HG02588 (cell line): ENCODE measurements around the gene SERPINE1.
"Not testable (repeated sequence)": the region's sequence is repeated elsewhere in the genome, so short reads cannot be mapped to it uniquely, and the experiment has no call there.

Source experiments
- ATAC-seq: cut with Tn5 transposase; IDR thresholded peaks from one replicate; pipeline ENCODE4 v1.9.1; 2021; ENCODE audit warnings: mild to moderate bottlenecking, moderate library complexity; ENCODE audit not compliant: unreplicated experiment

The SERPINE1 gene

DNA sequence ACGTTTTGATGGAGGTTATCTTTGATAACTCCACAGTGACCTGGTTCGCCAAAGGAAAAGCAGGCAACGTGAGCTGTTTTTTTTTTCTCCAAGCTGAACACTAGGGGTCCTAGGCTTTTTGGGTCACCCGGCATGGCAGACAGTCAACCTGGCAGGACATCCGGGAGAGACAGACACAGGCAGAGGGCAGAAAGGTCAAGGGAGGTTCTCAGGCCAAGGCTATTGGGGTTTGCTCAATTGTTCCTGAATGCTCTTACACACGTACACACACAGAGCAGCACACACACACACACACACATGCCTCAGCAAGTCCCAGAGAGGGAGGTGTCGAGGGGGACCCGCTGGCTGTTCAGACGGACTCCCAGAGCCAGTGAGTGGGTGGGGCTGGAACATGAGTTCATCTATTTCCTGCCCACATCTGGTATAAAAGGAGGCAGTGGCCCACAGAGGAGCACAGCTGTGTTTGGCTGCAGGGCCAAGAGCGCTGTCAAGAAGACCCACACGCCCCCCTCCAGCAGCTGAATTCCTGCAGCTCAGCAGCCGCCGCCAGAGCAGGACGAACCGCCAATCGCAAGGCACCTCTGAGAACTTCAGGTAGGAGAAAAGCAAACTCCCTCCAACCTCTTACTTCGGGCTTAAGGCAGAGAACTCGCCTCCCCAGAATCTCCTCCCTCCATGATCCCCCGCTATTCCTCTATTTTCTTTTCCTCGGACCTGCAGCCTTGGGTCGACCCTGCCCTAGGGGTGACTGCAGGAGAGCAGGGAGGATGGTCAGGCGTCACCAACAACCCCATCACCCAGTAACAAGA lies at the start of gene SERPINE1:
Gene SERPINE1 (plus strand): TSS at position 454 of the 809 bp plus-strand sequence. CDS start 1,290 bp downstream, outside the sequence.
- peak; percentile 49 for ATAC-seq

DNA sequence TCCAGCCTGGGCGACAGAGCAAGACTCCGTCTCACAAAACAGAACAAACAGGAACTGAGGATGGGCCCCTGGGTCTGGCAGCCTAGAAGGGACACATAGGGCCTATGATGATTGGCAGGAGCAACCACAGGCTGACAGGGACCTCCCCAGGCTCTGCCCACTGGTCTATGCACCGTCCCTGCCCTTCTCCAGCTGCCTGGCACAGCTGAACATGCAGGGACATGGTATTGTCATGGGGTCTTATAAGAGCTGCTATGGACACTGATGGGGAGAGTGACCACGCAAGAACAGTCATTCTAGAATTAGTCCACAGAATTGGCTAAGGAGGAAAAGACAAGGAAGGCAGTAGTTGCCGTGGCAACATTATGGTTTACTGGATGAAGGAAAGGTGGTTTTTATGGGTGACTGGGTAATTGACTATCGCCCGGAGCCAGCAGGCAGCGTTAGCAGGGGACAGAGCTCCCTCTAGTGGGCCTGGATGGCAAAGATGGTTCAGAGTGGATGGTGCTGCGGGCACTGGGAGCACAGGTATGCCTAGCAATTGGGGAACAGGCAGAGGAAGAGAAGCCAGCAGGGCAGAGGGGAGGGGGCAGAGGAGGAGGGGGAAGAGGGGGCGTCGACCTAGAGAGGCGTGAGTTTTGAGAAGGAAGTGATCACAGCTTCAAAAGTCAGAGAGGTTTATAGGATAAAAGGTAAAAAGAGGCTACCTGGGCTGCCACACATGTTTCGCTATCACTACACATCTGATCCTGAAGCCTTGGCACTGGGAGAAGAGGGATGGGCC lies 49.4 kb upstream of the SERPINE1 start:
- peak; percentile 80 for ATAC-seq

DNA sequence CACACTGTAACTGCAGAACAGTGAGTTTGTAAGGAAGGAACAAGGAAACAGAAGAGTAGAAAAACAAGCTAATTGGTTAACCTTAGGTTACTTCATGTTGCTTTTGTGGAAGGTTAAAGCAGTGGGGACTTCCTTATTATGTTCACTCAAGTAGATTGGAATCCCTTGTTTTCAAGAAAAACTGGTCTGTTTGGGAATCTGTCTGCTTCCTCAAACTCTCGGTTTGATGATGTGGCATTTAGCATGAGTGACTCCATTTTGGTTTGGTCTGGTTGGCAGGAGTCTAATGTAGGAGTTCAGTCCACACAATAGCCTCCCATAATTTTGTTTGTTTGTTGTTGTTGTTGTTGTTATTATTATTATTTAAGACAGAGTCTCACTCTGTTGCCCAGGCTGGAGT lies 45.5 kb upstream of the SERPINE1 start:
- no peak for ATAC-seq

DNA sequence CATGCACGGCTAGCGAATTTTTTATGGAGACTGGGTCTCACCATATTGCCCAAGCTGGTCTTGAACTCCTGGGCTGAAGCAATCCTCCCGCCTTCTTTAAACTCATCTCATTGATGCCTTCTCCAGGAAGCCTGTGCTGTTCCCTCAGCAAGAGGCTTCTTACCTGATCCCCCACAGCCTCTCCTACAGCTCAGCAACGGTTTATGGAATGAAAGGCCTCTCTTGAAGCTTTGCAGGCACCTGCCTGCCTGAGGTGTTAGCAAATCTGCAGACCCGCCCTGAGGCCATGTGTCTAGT lies 42.1 kb upstream of the SERPINE1 start:
- no peak for ATAC-seq

DNA sequence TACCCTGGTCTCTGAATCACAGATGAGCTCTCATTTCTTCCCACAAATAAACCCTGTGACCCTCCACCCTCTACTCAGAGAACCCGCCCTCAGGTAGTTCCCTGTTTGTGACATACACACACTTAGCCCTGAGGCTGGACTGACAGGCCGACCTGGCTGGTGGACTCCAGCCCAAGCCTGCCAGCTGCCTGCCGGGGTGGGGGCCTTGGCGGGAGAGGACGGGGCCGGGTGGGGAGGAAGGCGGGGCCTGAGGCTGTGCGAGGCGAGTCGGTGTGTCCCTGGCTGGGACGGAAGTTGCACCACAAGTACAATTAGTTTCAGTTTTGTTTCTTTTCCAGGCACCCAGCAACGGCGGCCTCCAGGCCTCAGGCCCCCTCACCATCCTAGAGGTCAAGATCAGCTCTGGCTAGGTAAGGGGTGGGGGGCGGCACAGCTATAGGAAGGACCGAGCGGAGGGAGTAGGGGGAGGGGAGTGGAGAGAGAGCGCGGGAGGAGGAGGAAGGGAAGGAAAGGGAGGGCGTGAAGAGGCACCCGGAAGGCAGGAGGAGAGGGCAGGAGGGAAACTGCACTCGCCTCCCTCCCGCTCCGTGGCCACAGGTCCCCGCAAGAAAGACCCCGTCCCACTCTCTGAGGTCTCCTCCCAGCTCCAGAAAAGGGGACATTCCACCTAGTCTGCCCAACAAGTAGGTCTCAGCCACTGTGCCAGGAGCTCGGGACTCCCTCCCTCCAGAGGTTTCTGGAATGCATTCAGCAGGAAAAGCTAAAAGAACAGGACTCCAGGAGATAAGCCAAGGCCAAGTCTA lies 41.5 kb upstream of the SERPINE1 start, which contains the start of gene TRIM56:
Gene TRIM56 (plus strand): TSS at position 320 of the 803 bp plus-strand sequence. CDS start 1,832 bp downstream, outside the sequence.
- peak; percentile 81 for ATAC-seq

DNA sequence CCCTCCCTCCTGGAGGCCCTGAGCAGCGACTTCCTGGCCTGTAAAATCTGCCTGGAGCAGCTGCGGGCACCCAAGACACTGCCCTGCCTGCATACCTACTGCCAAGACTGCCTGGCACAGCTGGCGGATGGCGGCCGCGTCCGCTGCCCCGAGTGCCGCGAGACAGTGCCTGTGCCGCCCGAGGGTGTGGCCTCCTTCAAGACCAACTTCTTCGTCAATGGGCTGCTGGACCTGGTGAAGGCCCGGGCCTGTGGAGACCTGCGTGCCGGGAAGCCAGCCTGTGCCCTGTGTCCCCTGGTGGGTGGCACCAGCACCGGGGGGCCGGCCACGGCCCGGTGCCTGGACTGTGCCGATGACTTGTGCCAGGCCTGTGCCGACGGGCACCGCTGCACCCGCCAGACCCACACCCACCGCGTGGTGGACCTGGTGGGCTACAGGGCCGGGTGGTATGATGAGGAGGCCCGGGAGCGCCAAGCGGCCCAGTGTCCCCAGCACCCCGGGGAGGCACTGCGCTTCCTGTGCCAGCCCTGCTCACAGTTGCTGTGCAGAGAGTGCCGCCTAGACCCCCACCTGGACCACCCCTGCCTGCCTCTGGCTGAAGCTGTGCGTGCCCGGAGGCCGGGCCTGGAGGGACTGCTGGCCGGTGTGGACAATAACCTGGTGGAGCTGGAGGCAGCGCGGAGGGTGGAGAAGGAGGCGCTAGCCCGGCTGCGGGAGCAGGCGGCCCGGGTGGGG lies 39.4 kb upstream of the SERPINE1 start:
- no peak for ATAC-seq

DNA sequence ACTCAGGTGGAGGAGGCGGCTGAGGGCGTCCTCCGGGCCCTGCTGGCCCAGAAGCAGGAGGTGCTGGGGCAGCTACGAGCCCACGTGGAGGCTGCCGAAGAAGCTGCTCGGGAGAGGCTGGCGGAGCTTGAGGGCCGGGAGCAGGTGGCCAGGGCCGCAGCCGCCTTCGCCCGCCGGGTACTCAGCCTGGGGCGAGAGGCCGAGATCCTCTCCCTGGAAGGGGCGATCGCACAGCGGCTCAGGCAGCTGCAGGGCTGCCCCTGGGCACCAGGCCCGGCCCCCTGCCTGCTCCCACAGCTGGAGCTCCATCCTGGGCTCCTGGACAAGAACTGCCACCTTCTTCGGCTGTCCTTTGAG lies 38.9 kb upstream of the SERPINE1 start:
- no peak for ATAC-seq

DNA sequence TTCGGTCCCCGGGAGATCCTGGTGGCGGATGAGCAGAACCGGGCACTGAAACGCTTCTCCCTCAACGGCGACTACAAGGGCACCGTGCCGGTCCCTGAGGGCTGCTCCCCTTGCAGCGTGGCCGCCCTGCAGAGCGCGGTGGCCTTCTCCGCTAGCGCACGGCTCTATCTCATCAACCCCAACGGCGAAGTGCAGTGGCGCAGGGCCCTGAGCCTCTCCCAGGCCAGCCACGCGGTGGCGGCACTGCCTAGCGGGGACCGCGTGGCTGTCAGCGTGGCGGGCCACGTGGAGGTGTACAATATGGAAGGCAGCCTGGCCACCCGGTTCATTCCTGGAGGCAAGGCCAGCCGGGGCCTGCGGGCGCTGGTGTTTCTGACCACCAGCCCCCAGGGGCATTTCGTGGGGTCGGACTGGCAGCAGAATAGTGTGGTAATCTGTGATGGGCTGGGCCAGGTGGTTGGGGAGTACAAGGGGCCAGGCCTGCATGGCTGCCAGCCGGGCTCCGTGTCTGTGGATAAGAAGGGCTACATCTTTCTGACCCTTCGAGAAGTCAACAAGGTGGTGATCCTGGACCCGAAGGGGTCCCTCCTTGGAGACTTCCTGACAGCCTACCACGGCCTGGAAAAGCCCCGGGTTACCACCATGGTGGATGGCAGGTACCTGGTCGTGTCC lies 37.9 kb upstream of the SERPINE1 start:
- ATAC-seq, result no peak

DNA sequence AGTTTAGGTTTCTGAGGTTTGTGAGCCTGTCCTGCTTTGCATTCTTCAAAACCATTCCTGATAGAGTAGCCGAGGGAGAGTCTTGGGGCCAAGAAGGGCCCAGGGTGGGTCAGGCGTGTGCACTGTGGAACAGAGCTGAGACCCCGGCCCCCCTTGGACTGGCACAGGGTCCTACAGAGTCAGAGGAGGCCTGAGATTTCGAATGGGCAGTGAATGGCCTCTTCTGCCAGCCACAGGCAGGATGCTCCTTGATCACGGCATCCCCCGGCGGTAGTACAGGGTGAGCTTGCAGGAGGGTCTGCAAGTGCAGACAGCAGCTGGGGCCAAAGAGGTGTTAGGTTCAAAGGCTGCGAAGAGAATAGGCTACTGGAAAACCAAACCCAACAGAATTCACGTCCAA lies 37.0 kb upstream of the SERPINE1 start:
- no peak for ATAC-seq

DNA sequence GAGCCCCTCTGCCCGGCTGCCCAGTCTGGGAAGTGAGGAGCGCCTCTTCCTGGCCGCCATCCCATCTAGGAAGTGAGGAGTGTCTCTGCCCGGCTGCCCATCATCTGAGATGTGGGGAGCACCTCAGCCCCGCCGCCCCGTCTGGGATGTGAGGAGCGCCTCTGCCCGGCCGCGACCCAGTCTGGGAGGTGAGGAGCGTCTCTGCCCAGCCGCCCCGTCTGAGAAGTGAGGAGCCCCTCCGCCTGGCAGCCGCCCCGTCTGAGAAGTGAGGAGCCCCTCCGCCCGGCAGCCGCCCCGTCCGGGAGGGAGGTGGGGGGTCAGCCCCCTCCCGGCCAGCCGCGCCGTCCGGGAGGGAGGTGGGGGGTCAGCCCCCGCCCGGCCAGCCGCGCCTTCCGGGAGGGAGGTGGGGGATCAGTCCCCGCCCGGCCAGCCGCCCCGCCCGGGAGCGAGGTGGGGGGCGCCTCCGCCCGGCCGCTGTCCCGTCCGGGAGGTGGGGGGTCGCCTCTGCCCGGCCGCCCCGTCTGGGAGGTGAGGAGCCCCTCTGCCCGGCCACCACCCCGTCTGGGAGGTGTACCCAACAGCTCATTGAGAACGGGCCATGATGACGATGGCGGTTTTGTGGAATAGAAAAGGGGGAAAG lies 34.5 kb upstream of the SERPINE1 start:
- not testable (repeated sequence) for ATAC-seq

DNA sequence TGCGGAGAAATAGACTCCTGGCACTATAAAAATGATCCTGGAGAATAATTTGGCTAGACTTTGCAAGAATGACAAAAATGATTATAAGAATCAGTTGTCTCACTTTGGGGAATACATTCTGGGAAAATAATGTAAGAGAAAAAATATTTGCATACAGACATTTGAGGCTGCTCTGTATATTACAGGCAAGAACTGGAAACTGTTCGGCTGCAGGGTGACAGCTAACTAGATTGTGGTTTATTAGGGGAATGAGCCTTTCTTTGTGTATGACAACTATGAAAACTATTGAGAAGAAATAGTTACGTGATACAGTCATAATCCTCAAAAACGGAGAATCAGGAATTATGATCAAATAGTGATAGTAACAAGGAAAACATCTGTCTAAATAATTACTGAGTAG lies 33.0 kb upstream of the SERPINE1 start:
- ATAC-seq, result no peak

DNA sequence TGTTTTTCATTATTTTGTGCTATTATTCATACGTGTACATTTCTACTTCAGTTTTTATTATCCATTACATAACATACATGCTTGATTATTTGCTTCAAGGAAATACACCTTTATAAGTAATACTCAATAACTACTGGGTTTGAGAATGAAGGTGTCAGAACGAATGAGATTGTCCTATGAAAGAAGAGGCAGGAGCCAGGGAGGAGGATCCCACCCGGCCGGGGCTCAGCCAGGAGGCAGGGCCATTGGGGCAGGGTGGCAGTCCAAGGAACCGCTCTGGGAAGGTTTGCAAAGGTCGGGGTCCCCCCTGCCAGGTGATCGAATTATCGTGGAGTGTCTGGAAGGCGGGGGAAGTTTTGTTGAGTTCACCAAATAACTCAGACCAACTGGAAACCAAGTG lies 32.5 kb upstream of the SERPINE1 start:
- ATAC-seq, result no peak

DNA sequence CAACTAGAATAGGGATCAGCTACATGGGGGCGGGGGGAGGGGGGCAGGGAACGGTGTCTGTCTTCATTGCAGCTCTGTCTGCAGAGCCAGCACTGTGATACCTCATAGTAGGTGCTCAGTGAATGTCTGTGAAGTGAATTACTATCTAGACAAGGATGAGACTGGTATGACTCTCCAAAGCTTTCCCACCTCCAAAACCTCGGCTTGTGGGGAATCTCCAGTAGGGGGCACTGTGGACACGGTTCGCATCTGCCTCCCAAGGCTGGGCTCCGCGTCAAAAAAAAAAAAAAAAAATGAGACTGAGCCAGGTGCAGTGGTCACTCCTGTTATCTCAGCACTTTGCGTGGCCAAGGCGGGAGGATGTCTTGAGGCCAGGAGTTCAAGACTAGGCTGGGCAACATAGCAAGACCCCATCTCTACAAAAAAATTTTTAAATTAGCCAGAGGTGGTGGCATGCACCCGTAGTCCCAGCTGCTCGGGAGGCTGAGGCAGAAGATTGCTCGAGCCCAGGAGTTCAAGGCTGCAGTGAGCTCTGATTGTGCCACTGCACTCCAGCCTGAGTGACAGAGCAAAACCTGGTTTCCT lies 32.0 kb upstream of the SERPINE1 start:
- no peak for ATAC-seq

DNA sequence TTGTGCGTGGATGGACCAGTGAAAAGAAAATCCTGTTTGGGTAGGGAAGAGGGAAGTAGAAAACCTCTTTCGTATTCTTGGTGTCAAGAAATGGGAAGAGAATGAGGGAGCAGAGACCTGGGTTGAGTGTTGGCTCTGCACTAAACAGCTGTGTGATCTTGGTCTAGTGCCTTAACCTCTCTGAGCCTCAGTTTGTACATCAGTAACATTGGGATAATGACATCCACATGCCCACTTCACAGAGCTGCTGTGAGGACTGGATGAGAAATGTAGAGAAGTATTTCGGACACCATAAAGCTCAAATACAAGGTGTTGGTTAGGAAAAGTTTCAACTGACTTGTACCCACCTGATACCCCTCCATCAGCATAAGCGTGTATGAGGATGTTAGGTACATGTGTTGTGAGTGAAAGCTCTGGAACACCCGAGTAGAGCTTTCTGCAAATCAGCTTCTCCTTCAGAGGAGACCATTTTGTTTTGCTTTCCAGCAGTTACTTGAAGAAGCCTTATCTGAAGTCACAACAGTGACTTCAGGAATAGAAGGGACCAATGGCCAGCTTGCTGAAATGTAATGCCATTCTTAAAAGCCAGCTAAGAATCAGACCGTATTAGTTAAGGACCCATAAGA lies 30.5 kb upstream of the SERPINE1 start:
- no peak for ATAC-seq

DNA sequence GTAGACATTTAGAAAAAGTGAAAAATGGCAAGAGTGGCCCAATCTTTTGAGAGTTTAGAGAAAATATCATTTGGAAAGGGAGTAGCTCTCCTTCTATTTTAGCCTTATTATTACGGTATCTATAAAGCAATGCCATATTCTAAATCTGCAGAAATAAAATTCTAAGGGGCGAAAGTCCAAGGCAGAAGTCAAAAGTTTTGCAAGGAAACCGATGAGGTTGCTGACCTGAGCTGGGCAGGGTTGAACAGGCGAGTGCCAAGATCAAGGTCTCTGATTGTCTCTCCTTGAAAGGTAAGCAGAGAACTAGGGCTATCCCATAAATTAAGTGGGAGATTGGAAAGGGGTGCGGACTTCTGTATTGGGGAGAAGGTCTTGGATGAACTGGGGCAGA lies 30.0 kb upstream of the SERPINE1 start:
- no peak for ATAC-seq

DNA sequence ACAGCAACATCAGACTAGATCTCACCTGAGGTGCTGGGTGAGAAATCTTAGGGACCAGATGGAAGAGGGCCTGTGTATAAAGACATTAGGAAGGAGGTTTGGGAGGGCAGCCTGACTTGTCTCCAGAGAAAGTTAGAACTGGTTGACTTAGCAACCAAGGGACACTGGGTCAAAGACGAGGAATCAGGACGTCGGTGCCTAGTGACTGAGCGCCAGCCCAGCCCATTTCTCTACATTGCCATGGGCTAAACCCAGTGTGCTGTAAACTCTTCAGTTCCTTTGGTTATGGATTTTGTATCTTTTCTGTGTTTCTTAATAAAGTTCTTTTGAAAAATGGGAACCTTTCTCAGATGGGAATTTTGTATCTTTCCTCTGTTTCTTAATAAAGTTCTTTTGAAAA lies 29.3 kb upstream of the SERPINE1 start:
- no peak for ATAC-seq

DNA sequence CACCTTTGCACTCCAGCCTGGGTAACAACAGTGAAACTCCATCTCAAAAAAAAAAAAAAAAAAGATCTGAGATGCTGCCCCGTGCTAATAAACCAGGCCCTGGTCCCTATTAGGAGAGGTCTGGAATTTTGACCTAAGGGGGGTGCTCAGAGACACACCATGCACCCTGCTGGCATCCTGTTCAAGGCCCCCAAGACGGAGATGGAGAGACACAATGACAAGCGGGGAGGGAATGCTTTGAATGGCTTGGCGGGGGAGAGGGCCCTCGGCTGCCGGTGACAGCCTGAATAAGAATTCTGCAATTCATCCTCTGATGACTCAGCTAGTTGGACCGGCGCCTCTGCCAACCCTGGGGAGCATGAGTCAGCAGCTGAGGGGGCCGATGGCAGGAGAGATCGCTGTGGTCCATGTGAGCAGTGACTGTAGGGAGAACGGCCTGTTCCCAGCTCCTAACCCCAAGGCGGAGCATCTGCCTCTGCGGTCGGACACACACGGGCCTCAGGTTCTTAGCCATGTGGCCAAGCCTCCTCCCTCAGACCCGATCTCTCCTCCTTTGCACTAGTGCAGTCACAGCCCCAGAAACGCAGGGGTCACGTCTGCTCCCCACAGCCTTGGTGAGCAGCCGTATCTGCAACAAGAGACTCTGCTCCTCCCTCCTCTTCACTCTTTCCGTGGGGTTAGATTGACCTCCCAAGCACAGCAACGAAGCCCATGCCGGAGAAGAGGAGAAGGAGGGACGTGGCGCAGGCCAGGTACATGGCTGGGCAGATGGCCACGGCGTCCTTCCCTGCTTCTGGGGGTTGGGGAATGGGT lies 26.7 kb upstream of the SERPINE1 start:
- ATAC-seq, result no peak
